ENCODE measurements around the gene SMAD1.
"Not testable (repeated sequence)": the region's sequence is repeated elsewhere in the genome, so short reads cannot be mapped to it uniquely, and the experiment has no call there.

The SMAD1 gene

GRCh38 chr4:145557720-145558119 is 76.1 kb downstream of the SMAD1 start:
- DNase-seq (ENCODE audit: low read depth in 1 of 2, low spot score in 1 of 2): peak; percentile 5 to 52

- no peak for DNase-seq (ENCODE audit: low read depth in 1 of 2, low spot score in 1 of 2)
These were observed 81.8 kb downstream of the SMAD1 start for GRCh38 chr4:145563293-145563985.

- no peak for DNase-seq (ENCODE audit: low read depth in 1 of 2, low spot score in 1 of 2)
These were observed 82.9 kb downstream of the SMAD1 start for GRCh38 chr4:145564540-145564939.

- DNase-seq (ENCODE audit: low read depth in 1 of 2, low spot score in 1 of 2): no peak
These were observed 83.7 kb downstream of the SMAD1 start for GRCh38 chr4:145565328-145565727.

- DNase-seq (ENCODE audit: low read depth in 1 of 2, low spot score in 1 of 2): no peak
These were observed 84.5 kb downstream of the SMAD1 start for GRCh38 chr4:145566086-145566708.

- no peak for DNase-seq (ENCODE audit: low read depth in 1 of 2, low spot score in 1 of 2)
These were observed 85.1 kb downstream of the SMAD1 start for GRCh38 chr4:145566768-145567167.

- no peak for DNase-seq (ENCODE audit: low read depth in 1 of 2, low spot score in 1 of 2)
These were observed 85.9 kb downstream of the SMAD1 start for GRCh38 chr4:145567516-145567915.

- not testable (repeated sequence) for DNase-seq (ENCODE audit: low read depth in 1 of 2, low spot score in 1 of 2)
These were observed 92.9 kb downstream of the SMAD1 start for GRCh38 chr4:145574546-145574945.

- DNase-seq (ENCODE audit: low read depth in 1 of 2, low spot score in 1 of 2): no peak
These were observed 99.3 kb downstream of the SMAD1 start for GRCh38 chr4:145580906-145581305.

GRCh38 chr4:145583191-145584055 is 101.8 kb downstream of the SMAD1 start:
- DNase-seq (ENCODE audit: low read depth in 1 of 2, low spot score in 1 of 2): no peak

GRCh38 chr4:145587088-145587754 is 105.6 kb downstream of the SMAD1 start:
- DNase-seq (ENCODE audit: low read depth in 1 of 2, low spot score in 1 of 2): no peak

GRCh38 chr4:145589381-145589780 is 107.7 kb downstream of the SMAD1 start:
- not testable (repeated sequence) for DNase-seq (ENCODE audit: low read depth in 1 of 2, low spot score in 1 of 2)

GRCh38 chr4:145589916-145590702 is 108.5 kb downstream of the SMAD1 start:
- no peak for DNase-seq (ENCODE audit: low read depth in 1 of 2, low spot score in 1 of 2)

GRCh38 chr4:145602129-145602760 is 120.6 kb downstream of the SMAD1 start:
- DNase-seq (ENCODE audit: low read depth in 1 of 2, low spot score in 1 of 2): no peak

- no peak for DNase-seq (ENCODE audit: low read depth in 1 of 2, low spot score in 1 of 2)
These were observed 124.3 kb downstream of the SMAD1 start for GRCh38 chr4:145605941-145606340.
